ENCODE measurements around the gene BUB1B. TPM values are rescaled to one million over a fixed set of nuclear protein-coding genes. Genes with fewer than 3 reads are reported as not detected.
"Not testable (repeated sequence)": the region's sequence is repeated elsewhere in the genome, so short reads cannot be mapped to it uniquely, and the experiment has no call there.

Gene BUB1B
- total RNA-seq, 1 experiment from 2014 or later = 73.0 TPM

DNA sequence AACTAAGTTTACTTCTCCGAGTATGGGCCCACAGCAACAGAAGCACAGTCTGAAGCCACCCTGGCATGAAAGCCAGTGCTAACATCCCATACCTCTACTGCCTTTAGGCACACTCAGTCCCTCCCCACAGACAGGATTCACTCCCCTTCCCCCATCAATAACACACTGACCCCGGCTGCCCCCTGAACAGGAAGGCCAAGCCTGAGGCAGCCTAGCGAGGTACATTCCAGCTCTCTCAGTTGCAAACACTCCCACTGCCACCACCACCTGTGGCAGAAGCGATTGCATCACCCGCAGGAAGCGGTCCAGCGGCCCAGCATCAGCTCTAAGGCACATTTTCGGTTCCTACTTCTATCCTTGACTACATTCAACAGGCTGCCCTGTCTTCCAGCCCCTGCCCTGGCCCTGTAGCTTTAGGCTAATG, 45.2 kb upstream of the BUB1B start:
- DNase-seq = peak; percentile 27
- Histone ChIP-seq H3K9me2 (replicated peaks; ENCODE audit: low read length) (no peaks in the 10 kb centered on the region), H2AFZ (ENCODE audit: low read length) (no peak overlapping the region), H3K4me3 (ENCODE audit: low read length) (no peak overlapping the region), H3F3A (ENCODE audit: low read length, unreplicated experiment) (no peaks in the 10 kb centered on the region), H3K4me1 (ENCODE audit: insufficient read depth, low read length) (peaks cover 3% of the 10 kb centered on the region; the same call in 1 of the 2 replicates), H3K9me3 (ENCODE audit: low read length) (no peaks in the 10 kb centered on the region), H3K27me3 (ENCODE audit: low read length) (no peaks in the 10 kb centered on the region), H3K9ac (ENCODE audit: low read length) (no peak overlapping the region), H3K79me2 (ENCODE audit: low read length) (no peaks in the 10 kb centered on the region), H4K20me1 (ENCODE audit: low read length) (no peaks in the 10 kb centered on the region), H3K4me2 (ENCODE audit: low read length) (no peak overlapping the region), H3K27ac (ENCODE audit: low read length) (no peak overlapping the region), H3K36me3 (ENCODE audit: low read depth, low read length) (no peaks in the 10 kb centered on the region)
- POLR2A ChIA-PET (ENCODE audit: unreplicated experiment) = no interaction called here
- no peak for ATAC-seq
- intact Hi-C loops (cut with micrococcal nuclease) = no loop called here
- CTCF ChIA-PET = no interaction called here
- BruUV-seq (replicated peaks) = no TSS peak
- TF ChIP-seq, protein P1, sequence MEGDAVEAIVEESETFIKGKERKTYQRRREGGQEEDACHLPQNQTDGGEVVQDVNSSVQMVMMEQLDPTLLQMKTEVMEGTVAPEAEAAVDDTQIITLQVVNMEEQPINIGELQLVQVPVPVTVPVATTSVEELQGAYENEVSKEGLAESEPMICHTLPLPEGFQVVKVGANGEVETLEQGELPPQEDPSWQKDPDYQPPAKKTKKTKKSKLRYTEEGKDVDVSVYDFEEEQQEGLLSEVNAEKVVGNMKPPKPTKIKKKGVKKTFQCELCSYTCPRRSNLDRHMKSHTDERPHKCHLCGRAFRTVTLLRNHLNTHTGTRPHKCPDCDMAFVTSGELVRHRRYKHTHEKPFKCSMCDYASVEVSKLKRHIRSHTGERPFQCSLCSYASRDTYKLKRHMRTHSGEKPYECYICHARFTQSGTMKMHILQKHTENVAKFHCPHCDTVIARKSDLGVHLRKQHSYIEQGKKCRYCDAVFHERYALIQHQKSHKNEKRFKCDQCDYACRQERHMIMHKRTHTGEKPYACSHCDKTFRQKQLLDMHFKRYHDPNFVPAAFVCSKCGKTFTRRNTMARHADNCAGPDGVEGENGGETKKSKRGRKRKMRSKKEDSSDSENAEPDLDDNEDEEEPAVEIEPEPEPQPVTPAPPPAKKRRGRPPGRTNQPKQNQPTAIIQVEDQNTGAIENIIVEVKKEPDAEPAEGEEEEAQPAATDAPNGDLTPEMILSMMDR (conservative IDR thresholded peaks at IDR 0.05; ENCODE audit: low read depth, low read length) = no peak
- TF ChIP-seq EZH2 (IDR thresholded peaks at IDR 0.05; ENCODE audit: low read length, unreplicated experiment) = no peak
- TF ChIP-seq EZH2phosphoT487 (IDR thresholded peaks at IDR 0.05; ENCODE audit: borderline replicate concordance, low read length) = no peak

DNA sequence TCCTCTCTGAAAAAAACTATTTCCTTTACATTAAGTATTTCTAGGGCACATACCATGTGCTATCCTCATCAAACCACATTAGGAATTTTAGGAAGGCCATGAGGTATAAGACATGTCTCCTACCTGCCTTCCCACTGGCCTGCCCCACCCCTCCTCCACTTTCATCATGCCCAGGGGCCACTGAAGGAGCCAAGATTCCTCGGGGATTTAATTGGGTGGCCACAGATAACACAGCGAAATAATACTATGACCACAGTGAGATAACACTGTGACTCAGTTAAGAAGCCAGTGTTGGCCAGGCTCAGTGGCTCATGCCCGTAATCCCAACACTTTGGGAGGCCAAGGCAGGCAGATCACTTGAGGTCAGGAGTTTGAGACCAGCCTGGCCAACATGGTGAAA, 42.4 kb upstream of the BUB1B start:
- no peaks in the 10 kb centered on the region for H3K79me2 ChIP-seq (ENCODE audit: low read length)
- no peak overlapping the region for H3K4me2 ChIP-seq (ENCODE audit: low read length)
- no peaks in the 10 kb centered on the region for H3F3A ChIP-seq (ENCODE audit: low read length, unreplicated experiment)
- H3K4me3 ChIP-seq (ENCODE audit: low read length) = no peak overlapping the region
- H3K9ac ChIP-seq (ENCODE audit: low read length) = no peak overlapping the region
- H3K27me3 ChIP-seq (ENCODE audit: low read length) = no peaks in the 10 kb centered on the region
- peaks cover 3% of the 10 kb centered on the region; the same call in 1 of the 2 replicates for H3K4me1 ChIP-seq (ENCODE audit: insufficient read depth, low read length)
- H3K9me2 ChIP-seq (replicated peaks; ENCODE audit: low read length) = no peaks in the 10 kb centered on the region
- POLR2A ChIA-PET (ENCODE audit: unreplicated experiment) = no interaction called here
- H2AFZ ChIP-seq (ENCODE audit: low read length) = peak overlapping the region; percentile 52
- no peaks in the 10 kb centered on the region for H3K36me3 ChIP-seq (ENCODE audit: low read depth, low read length)
- TF ChIP-seq, protein P1 (conservative IDR thresholded peaks at IDR 0.05; ENCODE audit: low read depth, low read length) = no peak
- no peak for TF ChIP-seq EZH2phosphoT487 (IDR thresholded peaks at IDR 0.05; ENCODE audit: borderline replicate concordance, low read length)
- H3K27ac ChIP-seq (ENCODE audit: low read length) = no peak overlapping the region
- no peaks in the 10 kb centered on the region for H4K20me1 ChIP-seq (ENCODE audit: low read length)
- no peak for ATAC-seq
- DNase-seq = peak; percentile 30
- intact Hi-C loops (cut with micrococcal nuclease) = no loop called here
- CTCF ChIA-PET = no interaction called here
- H3K9me3 ChIP-seq (ENCODE audit: low read length) = no peaks in the 10 kb centered on the region
- no TSS peak for BruUV-seq (replicated peaks)

DNA sequence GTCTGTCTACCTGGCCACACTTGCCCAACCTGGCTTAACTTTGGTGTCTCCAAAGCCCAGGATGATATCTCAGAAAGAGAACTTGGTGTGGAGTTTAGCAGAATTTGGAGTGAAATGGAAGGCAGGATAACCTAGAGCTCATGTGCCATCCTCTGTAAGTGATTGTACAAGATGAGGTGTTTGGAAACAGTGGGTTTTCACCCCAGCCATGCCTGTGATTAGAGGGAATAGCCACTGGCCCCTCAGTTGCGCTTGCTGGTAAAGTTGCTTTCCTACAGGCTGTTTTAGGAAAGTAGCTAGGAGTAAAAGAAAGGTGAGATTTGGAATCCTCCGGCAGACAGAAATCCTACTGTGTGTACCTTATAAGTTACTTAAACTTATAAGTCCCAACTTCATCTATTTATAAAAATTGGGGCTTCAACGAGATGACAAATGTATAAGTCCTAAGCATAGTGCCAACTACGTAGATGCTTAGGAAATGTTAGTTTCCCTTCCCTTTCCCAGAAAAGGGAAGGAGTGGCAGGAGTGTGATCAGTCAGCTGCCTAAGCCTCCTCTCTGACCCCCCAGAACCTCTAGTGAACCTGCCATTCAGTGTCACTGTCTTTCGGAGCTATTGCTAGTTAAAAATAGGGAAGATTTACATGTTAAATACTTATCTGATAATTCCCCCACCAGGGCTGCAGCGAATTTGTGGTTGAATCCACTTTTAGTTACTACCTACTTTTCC, 38.8 kb upstream of the BUB1B start:
- Histone ChIP-seq H3K4me1 (ENCODE audit: insufficient read depth, low read length) (peaks cover 17% of the 10 kb centered on the region), H3K9me2 (replicated peaks; ENCODE audit: low read length) (no peaks in the 10 kb centered on the region), H3K4me3 (ENCODE audit: low read length) (no peak overlapping the region), H4K20me1 (ENCODE audit: low read length) (no peaks in the 10 kb centered on the region), H3K9me3 (ENCODE audit: low read length) (no peaks in the 10 kb centered on the region), H3F3A (ENCODE audit: low read length, unreplicated experiment) (no peaks in the 10 kb centered on the region), H3K4me2 (ENCODE audit: low read length) (no peak overlapping the region), H3K9ac (ENCODE audit: low read length) (no peak overlapping the region), H2AFZ (ENCODE audit: low read length) (no peak overlapping the region), H3K27me3 (ENCODE audit: low read length) (no peaks in the 10 kb centered on the region), H3K27ac (ENCODE audit: low read length) (no peak overlapping the region), H3K79me2 (ENCODE audit: low read length) (no peaks in the 10 kb centered on the region), H3K36me3 (ENCODE audit: low read depth, low read length) (no peaks in the 10 kb centered on the region)
- no TSS peak for BruUV-seq (replicated peaks)
- ChIA-PET POLR2A (ENCODE audit: unreplicated experiment) (no interaction called here), CTCF (no interaction called here)
- DNase-seq = no peak
- ATAC-seq = no peak
- TF ChIP-seq EZH2 (IDR thresholded peaks at IDR 0.05; ENCODE audit: low read length, unreplicated experiment) (no peak), EZH2phosphoT487 (IDR thresholded peaks at IDR 0.05; ENCODE audit: borderline replicate concordance, low read length) (no peak)
- TF ChIP-seq, protein P1 (conservative IDR thresholded peaks at IDR 0.05; ENCODE audit: low read depth, low read length) = no peak
- intact Hi-C loops (cut with micrococcal nuclease) = no loop called here

DNA sequence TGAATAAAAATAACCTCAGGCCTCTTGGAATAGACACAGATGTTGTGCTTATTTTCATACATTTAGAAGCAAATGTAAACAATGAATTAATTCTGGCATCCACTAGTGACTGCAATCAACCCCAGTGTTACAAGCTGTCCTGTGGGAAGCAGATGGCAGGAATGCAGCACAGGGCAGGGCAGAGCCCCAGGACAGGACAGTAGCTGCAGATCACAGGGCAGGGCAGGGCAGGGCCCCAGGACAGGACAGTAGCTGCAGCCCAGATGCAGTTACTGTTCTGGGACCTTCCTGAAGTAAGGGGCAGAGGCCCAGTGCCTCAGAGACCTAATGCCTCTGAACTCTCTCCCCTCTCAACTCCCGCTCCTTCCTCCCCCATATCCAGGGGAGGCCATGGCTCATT, 37.9 kb upstream of the BUB1B start:
- H3K79me2 ChIP-seq (ENCODE audit: low read length); H2AFZ ChIP-seq (ENCODE audit: low read length); CTCF ChIA-PET; H3K4me2 ChIP-seq (ENCODE audit: low read length); H3F3A ChIP-seq (ENCODE audit: low read length, unreplicated experiment); H3K9ac ChIP-seq (ENCODE audit: low read length); BruUV-seq (replicated peaks); H3K9me2 ChIP-seq (replicated peaks; ENCODE audit: low read length); H3K27ac ChIP-seq (ENCODE audit: low read length); intact Hi-C loops (cut with micrococcal nuclease); H3K9me3 ChIP-seq (ENCODE audit: low read length); DNase-seq; POLR2A ChIA-PET (ENCODE audit: unreplicated experiment); H3K36me3 ChIP-seq (ENCODE audit: low read depth, low read length); ATAC-seq; H4K20me1 ChIP-seq (ENCODE audit: low read length); H3K27me3 ChIP-seq (ENCODE audit: low read length); H3K4me3 ChIP-seq (ENCODE audit: low read length): not testable (repeated sequence)
- H3K4me1 ChIP-seq (ENCODE audit: insufficient read depth, low read length) = peaks cover 17% of the 10 kb centered on the region

All from PC-3 (cell line).